HEK293T (cell line): ENCODE data around the gene ERC2.

ENCODE experiments used
- CTCF ChIA-PET: fragments of 350-600 bp; formaldehyde crosslinking; extraction: SDS; loops from one replicate; lab custom pipeline; 2021; ENCODE audit warnings: antibody characterized with exemption, inconsistent platforms; lab: Yijun Ruan, JAX
- POLR2A ChIA-PET: fragments of 350-600 bp; formaldehyde crosslinking; extraction: SDS; loops from one replicate; lab custom pipeline; 2020; ENCODE audit warnings: antibody characterized with exemption, inconsistent platforms; lab: Yijun Ruan, JAX
- DNase-seq: peaks from one replicate; pipeline ENCODE4 v3.0.0; 2012; ENCODE audit warnings: mixed read lengths; ENCODE audit errors: extremely low spot score
- ARNT ChIP-seq: fragments of 450-650 bp; IDR thresholded peaks from 2 replicates; pipeline ENCODE4 v1.6.1; 2017; ENCODE audit warnings: mild to moderate bottlenecking
- BHLHE40 ChIP-seq: fragments of 450-650 bp; IDR thresholded peaks from 2 replicates; pipeline ENCODE4 v1.6.1; 2016; ENCODE audit warnings: mild to moderate bottlenecking, moderate library complexity, borderline replicate concordance
- CTBP1 ChIP-seq: fragments of 450-650 bp; IDR thresholded peaks from 2 replicates; pipeline ENCODE4 v1.6.1; 2016; ENCODE audit warnings: borderline replicate concordance
- ELF4 ChIP-seq: fragments of 450-650 bp; IDR thresholded peaks from 2 replicates; pipeline ENCODE4 v1.6.1; 2017; ENCODE audit warnings: antibody characterized with exemption
- FOXA1 ChIP-seq: fragments of 450-650 bp; IDR thresholded peaks from 2 replicates; pipeline ENCODE4 v1.6.1; 2016; ENCODE audit warnings: mild to moderate bottlenecking
- FOXK2 ChIP-seq: fragments of 450-650 bp; IDR thresholded peaks from 2 replicates; pipeline ENCODE4 v1.6.1; 2016; ENCODE audit warnings: mild to moderate bottlenecking
- FOXM1 ChIP-seq: fragments of 450-650 bp; IDR thresholded peaks from 2 replicates; pipeline ENCODE4 v1.6.1; 2017; ENCODE audit warnings: mild to moderate bottlenecking, borderline replicate concordance
- HDGF ChIP-seq: fragments of 450-650 bp; IDR thresholded peaks from 2 replicates; pipeline ENCODE4 v1.6.1; 2017; ENCODE audit warnings: antibody characterized with exemption, borderline replicate concordance
- L3MBTL2 ChIP-seq: fragments of 450-650 bp; conservative IDR thresholded peaks from 2 replicates; pipeline ENCODE4 v1.6.1; 2016; ENCODE audit warnings: mild to moderate bottlenecking
- LEF1 ChIP-seq: fragments of 450-650 bp; IDR thresholded peaks from 2 replicates; pipeline ENCODE4 v1.6.1; 2017; ENCODE audit warnings: mild to moderate bottlenecking, borderline replicate concordance
- NFRKB ChIP-seq: fragments of 450-650 bp; IDR thresholded peaks from 2 replicates; pipeline ENCODE4 v1.6.1; 2016; ENCODE audit warnings: mild to moderate bottlenecking, moderate library complexity
- SP1 ChIP-seq: fragments of 450-650 bp; IDR thresholded peaks from 2 replicates; pipeline ENCODE4 v1.6.1; 2017
- SUZ12 ChIP-seq: fragments of 450-650 bp; IDR thresholded peaks from 2 replicates; pipeline ENCODE4 v1.6.1; 2016; ENCODE audit warnings: mild to moderate bottlenecking
- TARDBP ChIP-seq: fragments of 450-650 bp; IDR thresholded peaks from 2 replicates; pipeline ENCODE4 v1.6.1; 2016
- ZNF384 ChIP-seq: fragments of 450-650 bp; IDR thresholded peaks from 2 replicates; pipeline ENCODE4 v1.6.1; 2016
- TF ChIP-seq, protein P1 (sequence below): fragments of 450-650 bp; IDR thresholded peaks from 2 replicates; pipeline ENCODE4 v1.6.1; 2016

Gene ERC2

DNA sequence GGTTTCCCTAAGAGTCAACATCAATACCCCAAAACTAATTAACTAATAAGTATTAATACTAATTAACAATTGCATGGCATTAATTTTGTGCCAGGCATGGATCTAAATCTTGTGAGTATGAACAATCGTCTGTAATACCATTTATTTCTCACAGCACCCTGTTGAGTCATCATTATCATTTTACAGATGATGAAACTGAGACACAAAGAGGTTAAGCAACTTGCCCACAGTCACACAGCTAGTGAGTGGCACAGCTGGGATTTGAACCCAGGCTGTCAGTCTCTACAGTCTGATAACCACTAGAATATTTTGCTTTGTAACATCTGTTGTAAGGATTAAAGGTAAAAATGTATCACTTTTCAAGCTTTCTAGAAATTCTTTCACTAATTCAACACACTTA, 557.7 kb downstream of the ERC2 start:
- no peak for DNase-seq
- POLR2A ChIA-PET: no interaction called here
- CTCF ChIA-PET: no interaction called here

GRCh38 chr3:55909373-55909772, 558.9 kb downstream of the ERC2 start:
- POLR2A ChIA-PET: no interaction called here
- no peak for TF ChIP-seq ARNT
- no peak for TF ChIP-seq FOXM1
- TF ChIP-seq LEF1: no peak
- TF ChIP-seq ELF4: no peak
- no peak for TF ChIP-seq NFRKB
- TF ChIP-seq FOXK2: no peak
- no peak for TF ChIP-seq TARDBP
- TF ChIP-seq CTBP1: no peak
- TF ChIP-seq BHLHE40: no peak
- no peak for TF ChIP-seq FOXA1
- no peak for TF ChIP-seq SUZ12
- no peak for TF ChIP-seq HDGF
- TF ChIP-seq, protein P1, sequence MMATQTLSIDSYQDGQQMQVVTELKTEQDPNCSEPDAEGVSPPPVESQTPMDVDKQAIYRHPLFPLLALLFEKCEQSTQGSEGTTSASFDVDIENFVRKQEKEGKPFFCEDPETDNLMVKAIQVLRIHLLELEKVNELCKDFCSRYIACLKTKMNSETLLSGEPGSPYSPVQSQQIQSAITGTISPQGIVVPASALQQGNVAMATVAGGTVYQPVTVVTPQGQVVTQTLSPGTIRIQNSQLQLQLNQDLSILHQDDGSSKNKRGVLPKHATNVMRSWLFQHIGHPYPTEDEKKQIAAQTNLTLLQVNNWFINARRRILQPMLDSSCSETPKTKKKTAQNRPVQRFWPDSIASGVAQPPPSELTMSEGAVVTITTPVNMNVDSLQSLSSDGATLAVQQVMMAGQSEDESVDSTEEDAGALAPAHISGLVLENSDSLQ: no peak
- no peak for TF ChIP-seq ZNF384
- no peak for TF ChIP-seq SP1
- TF ChIP-seq L3MBTL2: no peak
- no peak for DNase-seq
- CTCF ChIA-PET: no interaction called here

More for the DNA sequence above, 557.7 kb downstream of the ERC2 start:
- TF ChIP-seq BHLHE40: no peak
- TF ChIP-seq HDGF: no peak
- no peak for TF ChIP-seq ZNF384
- no peak for TF ChIP-seq L3MBTL2
- no peak for TF ChIP-seq NFRKB

GRCh38 chr3:55907616-55908015, 560.7 kb downstream of the ERC2 start:
- CTCF ChIA-PET: no interaction called here
- POLR2A ChIA-PET: no interaction called here
- no peak for DNase-seq
- TF ChIP-seq FOXA1: no peak
- TF ChIP-seq ELF4: no peak
- no peak for TF ChIP-seq SP1
- TF ChIP-seq TARDBP: no peak
- TF ChIP-seq ARNT: no peak
- no peak for TF ChIP-seq CTBP1
- no peak for TF ChIP-seq FOXK2
- no peak for TF ChIP-seq FOXM1
- TF ChIP-seq LEF1: no peak
- no peak for TF ChIP-seq ZNF384
- TF ChIP-seq, protein P1: no peak
- TF ChIP-seq NFRKB: no peak
- TF ChIP-seq BHLHE40: no peak

DNA sequence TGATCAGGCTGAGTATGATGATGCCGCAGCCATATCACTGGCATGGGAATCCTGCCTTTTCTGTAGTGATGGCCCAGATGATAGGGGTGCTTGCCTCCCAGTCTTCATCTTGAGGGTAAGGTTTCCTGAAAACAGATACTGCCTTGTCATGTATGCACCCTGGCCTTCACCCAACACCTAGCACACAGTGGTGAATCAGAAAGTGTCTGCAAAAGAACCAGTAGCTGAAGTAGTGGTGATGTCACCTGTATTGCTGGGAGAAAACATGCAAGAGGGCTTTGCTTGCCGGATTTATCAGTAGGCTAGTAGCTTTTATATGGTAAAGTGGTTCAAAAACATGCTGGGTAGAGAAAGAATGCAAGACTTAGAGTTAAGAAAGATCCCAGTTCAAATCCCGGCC, 561.4 kb downstream of the ERC2 start:
- CTCF ChIA-PET: no interaction called here
- TF ChIP-seq ZNF384: no peak
- TF ChIP-seq CTBP1: no peak
- TF ChIP-seq ARNT: no peak
- TF ChIP-seq LEF1: no peak
- no peak for TF ChIP-seq SP1
- no peak for TF ChIP-seq FOXM1
- TF ChIP-seq FOXA1: no peak
- no peak for TF ChIP-seq HDGF
- TF ChIP-seq ELF4: no peak
- TF ChIP-seq L3MBTL2: no peak
- no peak for TF ChIP-seq SUZ12
- TF ChIP-seq NFRKB: no peak
- POLR2A ChIA-PET: no interaction called here
- no peak for DNase-seq

DNA sequence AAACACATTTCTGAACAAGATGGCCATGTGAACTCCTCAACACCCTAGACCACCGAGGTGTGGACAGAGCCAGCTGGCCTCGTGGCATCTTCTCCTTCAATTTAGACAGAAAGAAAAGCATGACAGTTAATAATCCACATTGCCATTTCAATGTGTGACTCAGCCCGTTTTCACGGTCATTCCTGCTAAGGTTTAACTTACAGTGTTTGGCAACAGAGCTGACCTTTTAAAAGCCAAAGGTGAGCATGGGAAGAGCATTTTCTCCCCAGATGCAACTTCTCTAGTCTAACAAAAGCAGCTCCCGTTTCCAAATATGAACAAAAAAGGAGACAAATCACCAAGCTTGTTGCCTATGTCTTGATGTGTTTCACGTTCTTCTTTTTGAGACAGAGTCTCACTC, 563.6 kb downstream of the ERC2 start:
- DNase-seq: no peak
- ChIA-PET CTCF (no interaction called here), POLR2A (no interaction called here)
- no peak for TF ChIP-seq ZNF384
- no peak for TF ChIP-seq FOXM1
- TF ChIP-seq NFRKB: no peak
- no peak for TF ChIP-seq TARDBP
- TF ChIP-seq L3MBTL2: no peak
- TF ChIP-seq LEF1: no peak
- TF ChIP-seq BHLHE40: no peak
- no peak for TF ChIP-seq CTBP1
- TF ChIP-seq HDGF: no peak
- no peak for TF ChIP-seq ARNT
- TF ChIP-seq FOXK2: no peak

DNA sequence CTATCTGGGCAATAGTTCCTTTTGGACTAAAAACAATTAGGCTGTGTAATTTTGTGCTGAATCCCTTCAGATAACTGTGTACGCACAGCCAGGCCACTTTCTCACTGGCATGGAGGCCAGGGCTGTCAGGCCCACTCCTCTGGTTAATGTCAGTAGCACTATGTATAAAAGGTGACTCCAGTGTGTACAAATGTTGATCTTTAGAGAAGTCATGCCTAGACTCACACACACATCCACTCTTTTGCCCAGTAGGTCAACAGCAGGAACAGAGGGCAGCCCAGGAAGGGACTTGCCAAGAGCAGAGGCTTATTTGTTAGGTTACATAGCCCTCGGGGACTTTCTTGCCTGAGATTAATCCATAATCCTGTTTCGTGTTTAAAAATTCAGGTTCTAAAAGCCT, 564.6 kb downstream of the ERC2 start:
- TF ChIP-seq L3MBTL2 (no peak), ELF4 (no peak), TARDBP (no peak), FOXM1 (no peak), CTBP1 (no peak), FOXK2 (no peak), ARNT (no peak), ZNF384 (no peak), LEF1 (no peak), NFRKB (no peak), SP1 (no peak), HDGF (no peak), FOXA1 (no peak), SUZ12 (no peak), BHLHE40 (no peak)
- TF ChIP-seq, protein P1: no peak
- POLR2A ChIA-PET: no interaction called here
- DNase-seq: no peak
- CTCF ChIA-PET: no interaction called here
